Left hindlimb (tissue), 1 donor: ENCODE measurements around the gene PSMC1.

Source experiments
- DNase-seq: peaks from one replicate; pipeline ENCODE4 v3.0.0-alpha.2; 2018

PSMC1 gene

DNA sequence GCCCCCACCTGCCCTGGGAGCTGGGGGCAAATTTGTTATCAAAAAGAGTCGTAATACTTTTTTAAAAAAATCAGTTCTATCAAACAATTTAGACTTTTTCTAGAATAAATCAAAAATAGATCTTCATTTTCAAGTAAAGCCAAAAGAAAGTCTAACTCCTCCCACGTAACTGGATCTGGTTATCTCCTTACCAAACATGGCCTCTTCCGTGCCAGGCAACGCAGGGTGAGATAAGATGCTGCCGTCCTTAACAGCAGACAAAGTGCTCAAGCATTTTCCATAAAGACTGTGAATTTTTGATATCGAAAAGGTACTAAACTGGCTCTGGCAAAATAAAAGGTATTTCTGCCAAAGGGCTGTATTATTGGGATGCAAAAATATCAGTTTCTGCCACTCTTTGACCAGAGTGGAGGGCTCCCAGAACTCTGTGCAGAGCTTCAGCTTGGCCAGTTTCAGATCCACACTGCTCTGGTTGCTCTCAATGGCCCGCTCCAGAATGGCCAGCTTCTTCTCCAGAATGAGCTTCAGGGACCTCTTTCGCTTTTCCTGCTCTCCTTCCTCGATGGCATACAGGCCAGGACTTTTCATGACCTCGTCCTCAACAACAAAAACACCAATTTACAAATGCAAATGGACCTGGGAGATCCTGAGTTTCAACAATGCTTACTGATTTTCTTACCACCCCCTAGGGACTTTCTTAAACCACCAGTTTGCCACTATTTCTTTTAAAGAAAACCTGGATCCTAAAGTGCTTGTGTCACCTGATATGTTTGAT lies 46.4 kb downstream of the PSMC1 start:
- no peak for DNase-seq

DNA sequence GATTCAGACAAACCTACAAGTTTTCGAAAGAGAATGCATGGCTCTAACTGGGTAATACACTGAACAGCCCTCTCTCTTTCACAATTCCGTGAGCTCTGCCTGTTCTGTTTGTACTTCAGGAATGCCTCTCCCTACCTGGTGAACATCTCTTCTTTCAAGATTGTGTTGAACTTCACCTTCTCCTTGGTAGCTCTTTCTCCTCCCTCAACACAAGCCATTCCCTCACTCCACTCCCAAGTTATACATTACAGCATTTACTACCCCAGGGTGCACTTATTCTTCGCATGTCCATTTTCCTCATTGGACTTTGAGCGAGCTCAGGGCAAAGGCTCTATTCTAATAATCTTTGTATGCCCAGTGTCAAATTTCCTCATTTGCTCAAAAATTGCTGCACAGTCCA lies 47.1 kb downstream of the PSMC1 start:
- DNase-seq, result no peak

GRCh38 chr14:90304502-90304901 lies 48.1 kb downstream of the PSMC1 start:
- no peak for DNase-seq

DNA sequence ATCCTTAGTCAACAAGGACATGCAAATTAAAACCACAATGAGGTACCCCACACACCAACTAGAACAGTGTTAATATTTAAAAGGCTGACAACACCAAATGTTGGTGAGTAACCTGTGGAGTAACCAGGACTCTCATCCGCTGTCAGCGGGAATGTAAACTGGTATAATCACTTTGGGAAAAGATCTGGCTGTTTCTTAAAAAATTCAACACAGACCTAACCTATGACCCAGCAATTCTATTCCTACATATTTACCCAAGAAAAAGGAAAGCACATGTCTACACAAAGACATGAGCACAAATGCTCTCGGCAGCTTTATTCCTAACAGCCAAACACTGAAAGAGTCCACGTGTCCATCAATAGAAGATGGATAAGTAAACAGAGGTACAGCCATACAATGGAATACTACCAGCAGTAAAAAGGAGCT lies 48.8 kb downstream of the PSMC1 start:
- DNase-seq, result no peak

- DNase-seq, result no peak
These were observed 52.2 kb downstream of the PSMC1 start for GRCh38 chr14:90308561-90308960.

DNA sequence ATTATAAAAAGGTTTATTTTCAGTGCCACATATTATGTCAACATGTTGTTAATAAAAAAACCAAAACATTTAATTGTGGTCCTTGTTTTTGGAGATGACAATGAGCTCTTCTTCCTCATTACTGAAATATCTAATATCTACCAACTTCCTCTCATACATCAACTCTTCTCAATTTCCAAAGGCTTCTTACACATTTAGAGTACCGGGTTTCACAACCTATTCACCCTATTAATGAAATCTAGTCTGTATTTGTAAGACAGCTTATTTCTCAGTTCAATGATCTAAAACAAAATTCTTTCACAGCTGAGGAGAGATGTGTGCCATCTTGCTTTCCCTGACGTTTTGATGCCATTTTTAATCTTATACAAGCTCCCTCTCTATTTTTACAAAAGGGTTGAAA lies 60.9 kb downstream of the PSMC1 start:
- no peak for DNase-seq

DNA sequence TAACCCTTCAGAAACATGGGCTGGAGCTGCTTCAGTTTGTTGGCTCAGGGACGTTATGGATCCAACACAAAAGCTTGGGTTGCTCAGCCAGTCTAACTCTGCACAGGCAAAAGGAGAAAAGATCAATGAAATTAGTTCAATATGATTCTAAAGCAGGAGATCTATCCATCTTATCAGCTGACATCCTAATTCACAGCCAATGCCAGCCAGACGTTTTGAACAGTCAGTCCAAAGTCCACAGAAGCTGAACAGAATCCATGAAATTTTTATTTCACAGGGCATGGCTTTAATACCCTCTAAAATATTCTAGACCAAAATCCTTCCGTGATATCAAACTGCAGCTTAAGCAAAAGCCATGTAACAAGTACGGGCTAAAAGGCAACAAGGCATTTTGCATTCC lies 61.7 kb downstream of the PSMC1 start:
- no peak for DNase-seq

- DNase-seq, result no peak
These were observed 62.8 kb downstream of the PSMC1 start for GRCh38 chr14:90319173-90319572.

DNA sequence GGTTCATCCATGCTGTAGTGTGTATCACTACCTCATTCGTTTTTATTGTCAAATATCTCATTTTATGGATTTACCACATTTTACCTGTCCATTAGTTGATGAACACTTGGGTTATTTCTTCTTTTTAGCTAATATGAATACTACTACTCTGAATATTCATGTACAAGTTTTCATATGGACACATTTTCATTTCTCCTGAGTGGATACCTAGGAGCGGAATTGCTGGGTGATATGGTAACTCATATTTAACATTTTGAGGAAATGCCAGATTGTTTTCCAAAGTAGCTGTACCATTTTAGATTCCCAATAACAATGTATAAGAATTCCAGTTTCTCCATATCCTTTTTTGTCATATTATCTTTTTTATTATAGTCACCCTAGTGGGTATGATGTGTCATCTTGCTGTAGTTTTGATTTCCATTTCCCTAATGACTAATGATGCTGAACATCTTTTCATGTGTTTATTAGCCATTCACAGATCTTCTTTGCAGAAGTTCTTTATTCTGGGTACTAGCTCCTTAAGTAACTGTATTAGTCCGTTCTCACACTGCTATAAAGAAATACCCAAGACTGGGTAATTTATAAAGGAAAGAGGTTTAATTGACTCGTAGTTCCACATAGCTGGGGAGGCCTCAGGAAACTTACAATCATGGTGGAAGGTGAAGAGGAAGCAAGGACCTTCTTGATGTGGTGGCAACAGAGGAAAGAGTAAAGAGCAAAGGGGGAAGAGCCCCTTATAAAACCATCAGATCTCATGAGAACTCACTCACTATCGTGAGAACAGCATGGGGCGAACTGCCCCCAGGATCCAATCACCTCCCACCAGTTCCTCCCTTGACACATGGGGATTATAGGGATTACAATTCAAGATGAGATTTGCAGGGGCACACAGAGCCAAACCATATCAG lies 63.5 kb downstream of the PSMC1 start:
- no peak for DNase-seq

GRCh38 chr14:90321891-90322290 lies 65.5 kb downstream of the PSMC1 start:
- no peak for DNase-seq
